Heart left ventricle (tissue), 13 donors: ENCODE results near the gene CCDC30.

ENCODE experiments used
- POLR2A ChIP-seq, 2 donors: fragments of 450-650 bp; IDR thresholded peaks; one replicate each; pipeline ENCODE4 v1.6.1; 2017; ENCODE audit warnings: antibody characterized with exemption in 2 of 2, mild to moderate bottlenecking in 2 of 2, moderate library complexity in 2 of 2
- TF ChIP-seq, protein P1 (sequence below), 12 donors: fragments of 200-600 bp; sonication (generic) in 4 of 12; IDR thresholded peaks; one replicate each; pipeline versions ENCODE4 v1.5.0 to v1.8.0; 2018 to 2022; ENCODE audit warnings: antibody characterized with exemption in 12 of 12, mild to moderate bottlenecking in 5 of 12
- donor health status: ischemic (EF 13 %, LVEDD 7.1; RV severe dilation, severe dysfunction).
- donor health status: DM: no; HTN: yes; CAD: no.
- donor health status: DM: no; HTN: no; CAD: no.
- donor health status: ischemic (EF 25% LVEDD 6.9; RV normal size, moderate dysfunction).
- donor health status: ischemic (EF 25% LVEDD 5.7; RV mildly dilated, moderate dysfunction).
- donor health status: ischemic (EF 35%, LVEDD 5.7; RV mildly dilated, moderate dysfunction).
- donor health status: nonischemic (EF 11% LVEDD 7.7; RV severe dilation, severe dysfunction).
- donor health status: DM: yes; HTN: yes; CAD: no.
- donor health status: PGD.
- donor health status: ischemic (EF 29% LVEDD 5.4; RV normal size, mild dysfunction).
- donor health status: nonischemic (EF 23%, LVEDD 6.1; RV moderate dilation, normal function).

DNA sequence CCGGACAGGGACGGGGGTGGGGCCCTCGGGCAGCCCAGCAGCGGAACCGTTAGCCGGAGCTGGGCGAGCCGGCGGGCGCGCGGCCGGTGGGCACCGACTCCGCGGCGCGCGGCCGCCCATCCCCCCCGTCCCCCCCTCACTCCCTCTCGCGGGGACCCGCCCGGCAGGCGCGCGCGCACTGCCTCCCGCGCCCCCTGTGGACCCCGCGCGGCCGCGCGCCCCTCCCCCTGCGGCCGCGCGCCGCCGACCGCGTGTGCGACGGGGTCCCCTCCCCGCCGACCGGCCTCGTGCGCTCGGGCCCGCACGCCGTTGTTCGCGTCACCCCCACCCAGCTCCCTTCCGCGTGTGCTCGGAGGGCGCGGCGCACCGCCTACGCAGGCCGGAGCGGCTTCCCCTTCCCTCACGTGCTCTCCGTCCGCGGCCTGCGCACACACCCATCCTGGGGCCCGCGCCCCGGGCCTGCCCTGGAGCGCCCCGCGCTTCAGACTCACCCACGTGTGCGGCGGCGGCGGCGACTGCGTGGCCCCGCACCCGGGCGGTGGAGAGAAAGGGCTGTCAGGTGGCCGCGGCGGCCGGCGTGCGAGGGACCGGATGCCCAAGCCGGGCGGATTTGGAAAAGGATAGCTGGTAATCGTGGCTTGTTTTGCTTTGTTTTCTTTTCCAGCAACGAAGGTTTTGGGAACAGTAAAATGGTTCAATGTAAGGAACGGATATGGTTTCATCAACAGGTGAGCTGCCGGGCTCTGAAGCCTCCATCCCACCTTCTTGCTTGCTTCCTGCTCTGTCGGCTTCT, 219.8 kb downstream of the CCDC30 start:
- TF ChIP-seq, protein P1, sequence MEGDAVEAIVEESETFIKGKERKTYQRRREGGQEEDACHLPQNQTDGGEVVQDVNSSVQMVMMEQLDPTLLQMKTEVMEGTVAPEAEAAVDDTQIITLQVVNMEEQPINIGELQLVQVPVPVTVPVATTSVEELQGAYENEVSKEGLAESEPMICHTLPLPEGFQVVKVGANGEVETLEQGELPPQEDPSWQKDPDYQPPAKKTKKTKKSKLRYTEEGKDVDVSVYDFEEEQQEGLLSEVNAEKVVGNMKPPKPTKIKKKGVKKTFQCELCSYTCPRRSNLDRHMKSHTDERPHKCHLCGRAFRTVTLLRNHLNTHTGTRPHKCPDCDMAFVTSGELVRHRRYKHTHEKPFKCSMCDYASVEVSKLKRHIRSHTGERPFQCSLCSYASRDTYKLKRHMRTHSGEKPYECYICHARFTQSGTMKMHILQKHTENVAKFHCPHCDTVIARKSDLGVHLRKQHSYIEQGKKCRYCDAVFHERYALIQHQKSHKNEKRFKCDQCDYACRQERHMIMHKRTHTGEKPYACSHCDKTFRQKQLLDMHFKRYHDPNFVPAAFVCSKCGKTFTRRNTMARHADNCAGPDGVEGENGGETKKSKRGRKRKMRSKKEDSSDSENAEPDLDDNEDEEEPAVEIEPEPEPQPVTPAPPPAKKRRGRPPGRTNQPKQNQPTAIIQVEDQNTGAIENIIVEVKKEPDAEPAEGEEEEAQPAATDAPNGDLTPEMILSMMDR (IDR thresholded peaks at IDR 0.05) = no peak
- no peak for TF ChIP-seq POLR2A (IDR thresholded peaks at IDR 0.05)
